Brain microvascular endothelial cell (primary cell): Measurements from ENCODE around the gene KRTAP17-1.

Source experiments
- DNase-seq: peaks from one replicate; pipeline ENCODE4 v3.0.0-alpha.2; 2020
- H3K27ac ChIP-seq: fragments of 250-450 bp; sonication (Bioruptor Pico); 2 replicates; pipeline ENCODE4 v1.5.1; 2020; ENCODE audit warnings: mild to moderate bottlenecking, moderate library complexity
- H3K27me3 ChIP-seq: fragments of 250-450 bp; sonication (Bioruptor Pico); replicated peaks from 2 replicates; pipeline ENCODE4 v1.5.1; 2020; ENCODE audit warnings: mild to moderate bottlenecking
- H3K36me3 ChIP-seq: fragments of 250-450 bp; sonication (Bioruptor Pico); replicated peaks from 2 replicates; pipeline ENCODE4 v1.5.1; 2020; ENCODE audit warnings: mild to moderate bottlenecking
- H3K4me3 ChIP-seq: 2 replicates; pipeline ENCODE4 v1.5.1; 2011; ENCODE audit warnings: low read depth, mild to moderate bottlenecking, control low read depth, low read length, moderate library complexity
- CTCF ChIP-seq: IDR thresholded peaks from 2 replicates; pipeline ENCODE4 v1.5.1; 2011; ENCODE audit warnings: low read depth, mild to moderate bottlenecking, moderate library complexity, low read length, control low read depth, inconsistent platforms; ENCODE audit errors: missing control alignments
- in situ Hi-C: cut with HindIII; loops from 2 replicates; pipeline ENCODE4 v1.10.0; 2017; ENCODE audit warnings: low sequenced_read_pairs, low pct_ligation_motif_present

Gene KRTAP17-1

GRCh38 chr17:41304091-41304490 lies 11.4 kb downstream of the KRTAP17-1 start:
- no peaks in the 10 kb centered on the region for H3K27me3 ChIP-seq

GRCh38 chr17:41302981-41303380 lies 12.5 kb downstream of the KRTAP17-1 start:
- no peaks in the 10 kb centered on the region for H3K36me3 ChIP-seq
- no peak for TF ChIP-seq CTCF
- H3K27me3 ChIP-seq, result no peaks in the 10 kb centered on the region
- in situ Hi-C loops, result no loop called here
- no peak overlapping the region for H3K27ac ChIP-seq
- no peak for DNase-seq
- no peak overlapping the region for H3K4me3 ChIP-seq

More at GRCh38 chr17:41304091-41304490, 11.4 kb downstream of the KRTAP17-1 start:
- Histone ChIP-seq H3K27ac (no peak overlapping the region), H3K36me3 (no peaks in the 10 kb centered on the region), H3K4me3 (no peak overlapping the region)
- DNase-seq, result no peak
- TF ChIP-seq CTCF, result no peak
- in situ Hi-C loops, result no loop called here

- Histone ChIP-seq H3K27ac (no peak within 1 kb of the TSS), H3K36me3 (no peaks in the 10 kb centered on the region), H3K4me3 (no peak within 1 kb of the TSS), H3K27me3 (no peaks in the 10 kb centered on the region)
- no peak for DNase-seq
- in situ Hi-C loops, result no loop called here
- no peak for TF ChIP-seq CTCF
Measured at GRCh38 chr17:41301916-41302901, 13.3 kb downstream of the KRTAP17-1 start, which contains the start of gene KRTAP29-1. Gene KRTAP29-1, minus strand, starts transcription at chr17:41302851. Its CDS starts 0 bp downstream, at chr17:41302851.

- no peak for DNase-seq
- Histone ChIP-seq H3K27ac (no peak overlapping the region), H3K4me3 (no peak overlapping the region), H3K36me3 (no peaks in the 10 kb centered on the region), H3K27me3 (no peaks in the 10 kb centered on the region)
- in situ Hi-C loops, result no loop called here
- no peak for TF ChIP-seq CTCF
Measured at GRCh38 chr17:41301204-41301790, 14.2 kb downstream of the KRTAP17-1 start.

- Histone ChIP-seq H3K4me3 (no peak overlapping the region), H3K27me3 (no peaks in the 10 kb centered on the region), H3K27ac (no peak overlapping the region), H3K36me3 (no peaks in the 10 kb centered on the region)
- TF ChIP-seq CTCF, result no peak
- in situ Hi-C loops, result no loop called here
- DNase-seq, result no peak
Measured at GRCh38 chr17:41298458-41299135, 16.9 kb downstream of the KRTAP17-1 start.
